Measurements from ENCODE around the gene ACER3.

DNA sequence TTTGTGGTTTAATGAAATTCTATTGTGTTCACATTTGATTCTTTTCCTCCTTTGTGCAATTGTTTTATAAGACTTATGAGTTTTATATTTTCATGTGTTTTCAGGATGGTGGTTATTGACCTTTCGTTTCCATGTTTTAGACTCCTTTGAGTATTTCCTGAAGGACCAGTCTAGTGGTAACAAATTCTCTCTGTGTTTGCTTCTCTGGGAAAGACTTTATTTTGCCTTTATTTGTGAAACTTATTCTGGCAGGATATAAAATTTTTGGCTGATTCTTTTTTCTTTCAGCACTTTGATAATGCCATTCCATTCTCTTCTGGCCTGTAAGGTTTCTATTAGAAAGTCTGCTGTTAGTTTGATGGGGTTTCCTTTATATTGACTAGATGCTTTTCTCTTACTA lies 83.5 kb downstream of the ACER3 start:
- TF ChIP-seq POLR2A (IDR thresholded peaks at IDR 0.05) (no peak), CTCF (IDR thresholded peaks at IDR 0.05) (no peak)

Measured in heart left ventricle (tissue), 13 donors.